Measurements from ENCODE around the gene POSTN.

The POSTN gene, protein sequence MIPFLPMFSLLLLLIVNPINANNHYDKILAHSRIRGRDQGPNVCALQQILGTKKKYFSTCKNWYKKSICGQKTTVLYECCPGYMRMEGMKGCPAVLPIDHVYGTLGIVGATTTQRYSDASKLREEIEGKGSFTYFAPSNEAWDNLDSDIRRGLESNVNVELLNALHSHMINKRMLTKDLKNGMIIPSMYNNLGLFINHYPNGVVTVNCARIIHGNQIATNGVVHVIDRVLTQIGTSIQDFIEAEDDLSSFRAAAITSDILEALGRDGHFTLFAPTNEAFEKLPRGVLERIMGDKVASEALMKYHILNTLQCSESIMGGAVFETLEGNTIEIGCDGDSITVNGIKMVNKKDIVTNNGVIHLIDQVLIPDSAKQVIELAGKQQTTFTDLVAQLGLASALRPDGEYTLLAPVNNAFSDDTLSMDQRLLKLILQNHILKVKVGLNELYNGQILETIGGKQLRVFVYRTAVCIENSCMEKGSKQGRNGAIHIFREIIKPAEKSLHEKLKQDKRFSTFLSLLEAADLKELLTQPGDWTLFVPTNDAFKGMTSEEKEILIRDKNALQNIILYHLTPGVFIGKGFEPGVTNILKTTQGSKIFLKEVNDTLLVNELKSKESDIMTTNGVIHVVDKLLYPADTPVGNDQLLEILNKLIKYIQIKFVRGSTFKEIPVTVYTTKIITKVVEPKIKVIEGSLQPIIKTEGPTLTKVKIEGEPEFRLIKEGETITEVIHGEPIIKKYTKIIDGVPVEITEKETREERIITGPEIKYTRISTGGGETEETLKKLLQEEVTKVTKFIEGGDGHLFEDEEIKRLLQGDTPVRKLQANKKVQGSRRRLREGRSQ

DNA sequence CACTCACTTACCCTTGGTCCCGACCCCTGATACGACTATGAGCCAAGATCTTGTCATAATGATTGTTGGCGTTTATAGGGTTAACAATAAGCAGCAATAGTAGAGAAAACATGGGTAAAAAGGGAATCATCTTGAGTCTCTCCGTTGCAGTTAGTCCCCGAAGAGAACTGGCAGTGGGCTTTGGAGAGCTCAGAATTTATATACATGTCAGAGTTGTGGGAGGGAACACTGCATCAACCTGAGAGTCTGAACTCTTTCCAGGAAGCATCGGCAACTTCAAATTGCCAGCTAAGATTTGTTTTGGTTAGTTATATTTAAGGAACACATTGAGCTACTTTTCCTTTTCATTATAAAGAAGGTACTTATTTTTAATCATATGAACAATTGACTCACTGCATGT, at the start of gene POSTN:
Gene POSTN (minus strand): TSS at position 172 of the 400 bp plus-strand sequence. CDS start 42 bp downstream, at position 130.
- ATAC-seq (ENCODE audit: low read depth), result no peak
- Histone ChIP-seq H3K27me3 (ENCODE audit: insufficient read depth, poor library complexity, severe bottlenecking) (no peaks in the 10 kb centered on the region), H3K4me3 (ENCODE audit: severe bottlenecking) (no peak within 1 kb of the TSS), H3K36me3 (ENCODE audit: low read depth) (no peaks in the 10 kb centered on the region), H3K9me3 (ENCODE audit: severe bottlenecking) (no peaks in the 10 kb centered on the region), H3K27ac (ENCODE audit: poor library complexity, severe bottlenecking) (no peak within 1 kb of the TSS), H3K4me1 (ENCODE audit: insufficient read depth, poor library complexity, severe bottlenecking) (no peaks in the 10 kb centered on the region)
- no peak for DNase-seq (ENCODE audit: low spot score)
- TF ChIP-seq, protein P1, sequence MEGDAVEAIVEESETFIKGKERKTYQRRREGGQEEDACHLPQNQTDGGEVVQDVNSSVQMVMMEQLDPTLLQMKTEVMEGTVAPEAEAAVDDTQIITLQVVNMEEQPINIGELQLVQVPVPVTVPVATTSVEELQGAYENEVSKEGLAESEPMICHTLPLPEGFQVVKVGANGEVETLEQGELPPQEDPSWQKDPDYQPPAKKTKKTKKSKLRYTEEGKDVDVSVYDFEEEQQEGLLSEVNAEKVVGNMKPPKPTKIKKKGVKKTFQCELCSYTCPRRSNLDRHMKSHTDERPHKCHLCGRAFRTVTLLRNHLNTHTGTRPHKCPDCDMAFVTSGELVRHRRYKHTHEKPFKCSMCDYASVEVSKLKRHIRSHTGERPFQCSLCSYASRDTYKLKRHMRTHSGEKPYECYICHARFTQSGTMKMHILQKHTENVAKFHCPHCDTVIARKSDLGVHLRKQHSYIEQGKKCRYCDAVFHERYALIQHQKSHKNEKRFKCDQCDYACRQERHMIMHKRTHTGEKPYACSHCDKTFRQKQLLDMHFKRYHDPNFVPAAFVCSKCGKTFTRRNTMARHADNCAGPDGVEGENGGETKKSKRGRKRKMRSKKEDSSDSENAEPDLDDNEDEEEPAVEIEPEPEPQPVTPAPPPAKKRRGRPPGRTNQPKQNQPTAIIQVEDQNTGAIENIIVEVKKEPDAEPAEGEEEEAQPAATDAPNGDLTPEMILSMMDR (IDR thresholded peaks at IDR 0.05; ENCODE audit: poor library complexity, severe bottlenecking), result no peak

- ATAC-seq (ENCODE audit: low read depth) (no peak), DNase-seq (ENCODE audit: low spot score) (no peak)
- Histone ChIP-seq H3K9me3 (ENCODE audit: severe bottlenecking) (no peaks in the 10 kb centered on the region), H3K27me3 (ENCODE audit: insufficient read depth, poor library complexity, severe bottlenecking) (no peaks in the 10 kb centered on the region), H3K36me3 (ENCODE audit: low read depth) (no peaks in the 10 kb centered on the region), H3K4me1 (ENCODE audit: insufficient read depth, poor library complexity, severe bottlenecking) (no peaks in the 10 kb centered on the region), H3K27ac (ENCODE audit: poor library complexity, severe bottlenecking) (no peak overlapping the region), H3K4me3 (ENCODE audit: severe bottlenecking) (no peak overlapping the region)
- TF ChIP-seq, protein P1 (IDR thresholded peaks at IDR 0.05; ENCODE audit: poor library complexity, severe bottlenecking), result no peak
These were observed 48.6 kb upstream of the POSTN start for GRCh38 chr13:37647031-37647650.

- no peak overlapping the region for H3K27ac ChIP-seq (ENCODE audit: poor library complexity, severe bottlenecking)
- TF ChIP-seq, protein P1 (IDR thresholded peaks at IDR 0.05; ENCODE audit: poor library complexity, severe bottlenecking), result no peak
- DNase-seq (ENCODE audit: low spot score) (no peak), ATAC-seq (ENCODE audit: low read depth) (no peak)
- H3K36me3 ChIP-seq (ENCODE audit: low read depth), result no peaks in the 10 kb centered on the region
- H3K4me1 ChIP-seq (ENCODE audit: insufficient read depth, poor library complexity, severe bottlenecking), result no peaks in the 10 kb centered on the region
- no peak overlapping the region for H3K4me3 ChIP-seq (ENCODE audit: severe bottlenecking)
- no peaks in the 10 kb centered on the region for H3K9me3 ChIP-seq (ENCODE audit: severe bottlenecking)
- no peaks in the 10 kb centered on the region for H3K27me3 ChIP-seq (ENCODE audit: insufficient read depth, poor library complexity, severe bottlenecking)
These were observed 48.0 kb upstream of the POSTN start for GRCh38 chr13:37646531-37646930.

GRCh38 chr13:37645181-37645740, 46.7 kb upstream of the POSTN start:
- no peak overlapping the region for H3K27ac ChIP-seq (ENCODE audit: poor library complexity, severe bottlenecking)
- H3K27me3 ChIP-seq (ENCODE audit: insufficient read depth, poor library complexity, severe bottlenecking), result no peaks in the 10 kb centered on the region
- TF ChIP-seq, protein P1 (IDR thresholded peaks at IDR 0.05; ENCODE audit: poor library complexity, severe bottlenecking), result no peak
- no peaks in the 10 kb centered on the region for H3K36me3 ChIP-seq (ENCODE audit: low read depth)
- ATAC-seq (ENCODE audit: low read depth), result no peak
- H3K4me3 ChIP-seq (ENCODE audit: severe bottlenecking), result no peak overlapping the region
- DNase-seq (ENCODE audit: low spot score), result no peak
- no peaks in the 10 kb centered on the region for H3K9me3 ChIP-seq (ENCODE audit: severe bottlenecking)
- no peaks in the 10 kb centered on the region for H3K4me1 ChIP-seq (ENCODE audit: insufficient read depth, poor library complexity, severe bottlenecking)
